Stomach smooth muscle (tissue), 2 donors: ENCODE measurements around the gene MEF2C.

Source experiments
- H3K27ac ChIP-seq: one replicate; pipeline ENCODE4 v1.7.0; 2013; ENCODE audit warnings: mild to moderate bottlenecking, low read length, inconsistent platforms
- H3K27me3 ChIP-seq, 2 donors: one replicate each; pipeline ENCODE4 v1.7.0; 2013; ENCODE audit warnings: low read length in 2 of 2; ENCODE audit not compliant: insufficient read depth in 2 of 2, control insufficient read depth in 1 of 2
- H3K36me3 ChIP-seq, 2 donors: one replicate each; pipeline ENCODE4 v1.7.0; 2013; ENCODE audit warnings: low read length in 2 of 2; ENCODE audit not compliant: control insufficient read depth in 2 of 2, insufficient read depth in 2 of 2
- H3K4me1 ChIP-seq: one replicate; pipeline ENCODE4 v1.7.0; 2013; ENCODE audit warnings: low read length; ENCODE audit not compliant: control insufficient read depth, insufficient read depth
- H3K4me3 ChIP-seq, 2 donors: one replicate each; pipeline ENCODE4 v1.7.0; 2013; ENCODE audit warnings: low read length in 2 of 2
- H3K9ac ChIP-seq, 2 donors: one replicate each; pipeline ENCODE4 v1.7.0; 2013; ENCODE audit warnings: low read length in 2 of 2, mild to moderate bottlenecking in 1 of 2
- H3K9me3 ChIP-seq, 2 donors: one replicate each; pipeline ENCODE4 v1.7.0; 2013; ENCODE audit warnings: low read length in 2 of 2; ENCODE audit not compliant: control insufficient read depth in 2 of 2
- donor health status: healthy.
- donor health status: Pancreatic carcinoma.

Gene MEF2C

DNA sequence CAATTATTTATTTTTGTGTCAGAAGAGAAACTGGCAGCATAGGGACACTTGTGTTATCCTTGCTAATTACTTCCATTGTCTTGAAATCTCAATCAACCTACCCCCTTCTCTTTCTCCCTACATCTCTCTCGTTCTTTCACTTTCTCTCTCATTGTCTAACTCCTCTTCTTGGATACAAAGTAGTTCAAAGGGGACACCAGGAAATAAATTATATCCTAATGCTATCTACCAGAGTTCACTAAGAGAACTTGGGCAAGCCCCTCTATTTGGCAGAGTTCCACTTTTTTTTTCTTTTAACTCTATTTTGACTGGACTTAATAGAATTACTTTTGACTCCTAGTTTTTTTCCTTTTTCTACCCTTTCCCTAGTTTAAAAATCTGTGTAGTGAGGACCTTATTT is 102.2 kb downstream of the MEF2C start:
- Histone ChIP-seq H3K27me3 (no peaks in the 10 kb centered on the region), H3K4me1 (no peaks in the 10 kb centered on the region), H3K9me3 (no peaks in the 10 kb centered on the region), H3K27ac (no peak overlapping the region), H3K36me3 (no peaks in the 10 kb centered on the region), H3K4me3 (no peak overlapping the region), H3K9ac (no peak overlapping the region)

DNA sequence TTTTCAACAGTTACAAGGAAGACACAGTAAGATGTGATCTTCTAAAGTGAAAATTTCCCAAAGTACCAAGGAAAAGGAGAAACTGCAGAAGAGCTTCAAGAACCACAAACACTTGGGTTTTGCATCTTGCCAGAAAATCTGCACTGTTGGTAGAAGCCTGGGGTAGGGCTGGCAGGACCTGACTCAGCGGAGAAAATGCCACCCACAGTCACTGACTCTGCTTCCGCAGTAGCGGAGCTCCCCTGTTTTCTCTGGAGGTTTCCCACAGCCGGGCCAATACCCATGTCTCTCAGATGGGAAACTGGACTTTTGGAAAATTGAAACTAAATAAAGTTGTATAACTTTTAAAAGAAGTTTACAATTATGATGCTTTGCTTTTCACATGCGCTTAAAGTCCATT is 104.2 kb downstream of the MEF2C start:
- H3K4me3 ChIP-seq, result no peak overlapping the region
- H3K4me1 ChIP-seq, result no peaks in the 10 kb centered on the region
- H3K9ac ChIP-seq, result no peak overlapping the region
- H3K9me3 ChIP-seq, result no peaks in the 10 kb centered on the region
- H3K27ac ChIP-seq, result no peak overlapping the region
- H3K27me3 ChIP-seq, result no peaks in the 10 kb centered on the region
- H3K36me3 ChIP-seq, result peaks cover 0 to 2% of the 10 kb centered on the region in 2 donors

DNA sequence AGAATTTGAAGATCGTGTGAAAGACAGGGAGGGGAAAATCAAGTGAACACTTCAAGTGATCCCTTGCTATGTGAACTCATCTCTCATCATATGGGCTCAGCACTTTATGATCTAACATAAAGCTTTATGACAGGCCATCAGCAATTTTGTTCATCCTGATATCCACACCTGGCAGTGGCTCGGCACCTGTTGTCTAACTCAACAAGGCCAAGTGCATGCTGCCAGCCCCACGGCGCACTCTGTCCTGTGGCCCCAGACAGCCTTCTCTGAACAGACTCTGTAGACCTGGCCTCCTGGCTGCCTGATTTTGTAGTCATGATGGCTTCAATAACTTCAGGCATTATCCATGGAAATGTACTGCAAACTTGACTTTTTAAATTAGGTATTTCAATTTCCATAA is 106.3 kb downstream of the MEF2C start:
- Histone ChIP-seq H3K4me1 (no peaks in the 10 kb centered on the region), H3K27me3 (no peaks in the 10 kb centered on the region), H3K4me3 (no peak overlapping the region), H3K9me3 (no peaks in the 10 kb centered on the region), H3K36me3 (peaks cover 2 to 3% of the 10 kb centered on the region in 2 donors), H3K27ac (no peak overlapping the region), H3K9ac (no peak overlapping the region)

DNA sequence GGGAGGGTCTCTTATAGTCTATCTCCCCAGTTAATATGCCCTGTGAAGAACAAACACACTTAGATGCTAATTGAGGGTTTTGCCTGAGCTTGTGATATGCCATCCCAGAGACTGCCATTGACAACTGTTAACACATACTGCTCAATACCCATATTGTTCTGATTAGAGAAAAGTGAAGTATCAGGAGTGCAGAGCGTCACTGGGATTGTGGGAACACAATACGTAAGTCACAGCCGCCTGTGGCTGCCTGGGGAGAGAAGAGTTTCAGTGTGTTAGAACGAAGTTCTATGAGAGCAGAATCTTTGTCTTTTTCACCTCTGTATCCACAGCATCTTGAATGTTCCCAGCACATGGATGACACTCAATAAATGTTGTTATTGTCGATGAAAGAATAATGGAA is 110.2 kb downstream of the MEF2C start:
- Histone ChIP-seq H3K36me3 (peaks cover 4% of the 10 kb centered on the region in 2 donors), H3K9me3 (no peaks in the 10 kb centered on the region), H3K4me1 (no peaks in the 10 kb centered on the region), H3K27ac (no peak overlapping the region), H3K9ac (no peak overlapping the region), H3K4me3 (no peak overlapping the region), H3K27me3 (no peaks in the 10 kb centered on the region)

DNA sequence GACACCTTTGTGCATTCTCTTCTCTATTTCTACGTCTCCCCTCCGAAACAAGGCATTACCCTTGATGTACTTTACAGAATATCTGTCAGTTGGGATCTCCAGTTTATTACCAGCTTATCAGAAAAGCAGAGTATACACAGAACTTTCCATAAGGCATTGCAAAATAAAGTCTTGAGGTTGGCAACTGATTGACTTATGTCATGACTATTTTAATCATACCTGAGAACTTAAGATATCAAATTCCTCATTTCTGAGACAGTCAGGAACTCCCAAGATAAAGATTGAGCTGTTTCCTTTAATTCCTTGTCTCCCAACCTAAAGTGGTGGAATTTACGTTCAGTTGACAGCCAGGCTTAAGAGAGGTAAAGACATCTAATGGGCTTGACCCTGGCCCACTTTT is 110.9 kb downstream of the MEF2C start:
- Histone ChIP-seq H3K36me3 (peaks cover 4% of the 10 kb centered on the region in 2 donors), H3K4me1 (no peaks in the 10 kb centered on the region), H3K9ac (no peak overlapping the region), H3K4me3 (no peak overlapping the region), H3K9me3 (no peaks in the 10 kb centered on the region), H3K27ac (no peak overlapping the region), H3K27me3 (no peaks in the 10 kb centered on the region)

DNA sequence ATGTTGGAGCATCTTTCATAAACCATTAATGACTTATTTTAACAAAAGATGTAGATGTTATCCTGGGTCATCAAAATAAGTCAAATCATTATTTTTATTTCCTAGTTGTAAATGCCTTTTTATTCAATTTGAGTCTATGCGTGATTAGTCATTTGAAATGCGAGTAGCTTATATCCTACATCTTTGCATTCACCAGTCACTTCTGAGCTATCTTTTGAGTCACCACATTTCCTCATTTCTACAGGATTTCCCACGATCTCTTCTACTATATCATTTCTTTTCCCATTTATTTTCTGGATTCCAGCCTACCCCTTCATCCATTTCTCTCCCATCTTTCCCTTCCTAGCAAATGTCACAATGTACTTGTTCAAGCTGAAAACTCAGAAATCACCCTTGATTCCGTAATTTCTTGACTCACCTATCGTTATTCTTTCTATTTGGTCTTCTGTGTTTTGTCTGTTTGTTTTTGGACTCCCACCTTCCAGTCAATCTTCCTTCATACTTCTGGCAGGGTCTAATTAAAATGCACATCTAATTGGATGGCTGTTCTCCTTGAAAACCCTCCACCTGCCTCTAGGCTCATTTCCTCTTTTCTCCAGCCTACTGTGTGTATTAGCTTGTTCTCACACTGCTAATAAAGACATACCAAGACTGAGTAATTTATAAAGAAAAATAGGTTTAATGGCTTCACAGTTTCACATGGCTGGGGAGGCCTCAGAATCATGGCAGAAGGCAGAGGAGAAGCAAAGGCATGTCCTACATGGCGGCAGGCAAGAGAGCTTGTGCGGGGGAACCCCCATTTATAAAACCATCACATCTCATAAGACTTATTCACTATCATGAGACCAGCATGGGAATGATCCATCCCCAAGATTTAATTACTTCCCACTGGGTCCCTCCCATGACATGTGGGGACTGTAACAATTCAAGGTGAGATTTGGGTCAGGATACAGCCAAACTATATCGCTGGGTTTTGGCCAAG is 112.4 kb downstream of the MEF2C start:
- Histone ChIP-seq H3K9ac (no peak overlapping the region), H3K27ac (no peak overlapping the region)

DNA sequence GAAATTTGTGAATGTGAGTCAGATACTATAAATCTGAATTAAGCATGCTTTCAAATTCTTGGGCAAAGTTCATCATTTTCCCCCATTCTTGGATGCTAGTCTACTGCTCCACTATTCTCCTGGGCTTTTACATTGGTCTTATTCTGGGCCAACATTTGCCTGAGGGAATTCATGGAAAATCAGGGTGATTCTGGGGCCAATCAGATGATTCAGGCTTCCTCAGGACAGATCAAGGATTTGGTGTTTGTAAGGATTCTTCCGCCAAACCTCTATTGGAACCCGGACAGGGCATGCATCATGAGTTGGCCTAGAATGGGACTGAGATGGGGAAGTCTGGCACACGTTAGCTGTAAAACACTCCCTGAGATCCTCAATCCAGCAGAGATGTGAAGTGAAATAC is 113.8 kb downstream of the MEF2C start:
- Histone ChIP-seq H3K27me3 (no peaks in the 10 kb centered on the region), H3K27ac (no peak overlapping the region), H3K9me3 (no peaks in the 10 kb centered on the region), H3K4me3 (no peak overlapping the region), H3K4me1 (no peaks in the 10 kb centered on the region), H3K36me3 (peaks cover 2 to 4% of the 10 kb centered on the region in 2 donors), H3K9ac (no peak overlapping the region)

More for the DNA sequence above, 112.4 kb downstream of the MEF2C start:
- Histone ChIP-seq H3K36me3 (peaks cover 4% of the 10 kb centered on the region in 2 donors), H3K9me3 (no peaks in the 10 kb centered on the region), H3K27me3 (no peaks in the 10 kb centered on the region), H3K4me3 (no peak overlapping the region), H3K4me1 (no peaks in the 10 kb centered on the region)

DNA sequence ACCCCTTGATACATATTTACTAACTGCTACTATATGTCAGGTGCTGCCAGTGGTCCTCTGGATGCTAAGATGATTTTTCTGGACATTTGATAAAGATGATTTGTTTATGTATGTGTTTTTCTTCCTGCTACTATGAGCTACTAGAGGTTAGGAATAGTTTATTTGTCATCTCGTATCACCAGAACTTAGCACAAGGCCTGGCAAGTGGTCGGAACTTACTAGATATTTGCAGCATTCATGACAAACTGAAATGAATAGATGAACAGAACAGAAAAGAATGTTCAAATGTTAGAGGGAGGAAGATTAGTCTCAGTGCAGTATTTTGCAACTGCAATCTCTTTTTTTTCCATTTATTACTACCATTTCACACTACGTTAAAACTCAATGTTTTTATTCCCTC is 114.6 kb downstream of the MEF2C start:
- H3K27ac ChIP-seq, result no peak overlapping the region
- peaks cover 2 to 4% of the 10 kb centered on the region in 2 donors for H3K36me3 ChIP-seq

DNA sequence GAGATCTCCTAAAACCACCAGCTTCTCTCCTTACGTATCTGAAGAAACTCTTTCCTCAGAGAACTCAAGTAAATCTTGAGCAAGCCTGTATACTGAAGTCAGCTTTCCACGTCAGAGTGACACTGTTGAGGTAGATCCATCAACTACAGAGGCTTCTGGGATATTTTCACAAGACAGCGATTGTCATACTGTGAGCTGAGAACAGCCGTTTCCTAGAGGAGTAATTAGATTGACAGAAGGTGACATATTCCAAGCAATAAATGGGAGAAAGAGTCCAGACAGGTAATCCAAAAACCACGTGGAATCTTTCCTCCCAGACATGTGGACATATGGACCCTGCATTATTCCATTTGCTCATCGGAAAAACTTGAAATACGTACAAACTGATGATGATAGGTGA is 117.2 kb downstream of the MEF2C start:
- Histone ChIP-seq H3K4me3 (no peak overlapping the region), H3K9me3 (no peaks in the 10 kb centered on the region), H3K27ac (no peak overlapping the region), H3K9ac (no peak overlapping the region), H3K27me3 (no peaks in the 10 kb centered on the region), H3K36me3 (peaks cover 0 to 4% of the 10 kb centered on the region in 2 donors), H3K4me1 (no peaks in the 10 kb centered on the region)

More for the DNA sequence above, 114.6 kb downstream of the MEF2C start:
- H3K9ac ChIP-seq, result no peak overlapping the region
- no peaks in the 10 kb centered on the region for H3K9me3 ChIP-seq
- H3K4me1 ChIP-seq, result no peaks in the 10 kb centered on the region
- H3K4me3 ChIP-seq, result no peak overlapping the region
- no peaks in the 10 kb centered on the region for H3K27me3 ChIP-seq

DNA sequence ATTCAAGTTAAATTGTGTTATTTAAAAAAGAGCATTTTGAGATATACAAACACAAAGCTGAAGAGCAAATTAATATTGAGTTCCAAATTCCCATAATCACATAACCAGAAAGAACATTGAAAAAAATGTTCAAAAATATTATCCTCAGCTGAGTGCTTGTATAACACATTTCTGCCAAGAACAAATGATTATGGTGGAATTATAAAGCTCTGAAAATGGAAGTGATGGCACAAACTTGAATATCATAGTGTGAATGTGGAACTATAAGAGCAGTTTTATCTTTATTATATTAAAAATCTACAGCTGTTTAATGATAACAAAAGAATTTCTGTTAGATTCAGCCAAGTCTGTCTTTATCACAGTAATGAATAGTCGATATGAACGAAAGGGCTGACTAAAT is 117.8 kb downstream of the MEF2C start:
- H3K9ac ChIP-seq, result no peak overlapping the region
- no peaks in the 10 kb centered on the region for H3K9me3 ChIP-seq
- H3K4me1 ChIP-seq, result no peaks in the 10 kb centered on the region
- H3K27me3 ChIP-seq, result no peaks in the 10 kb centered on the region
- peaks cover 4 to 5% of the 10 kb centered on the region in 2 donors for H3K36me3 ChIP-seq
- H3K27ac ChIP-seq, result no peak overlapping the region
- no peak overlapping the region for H3K4me3 ChIP-seq

DNA sequence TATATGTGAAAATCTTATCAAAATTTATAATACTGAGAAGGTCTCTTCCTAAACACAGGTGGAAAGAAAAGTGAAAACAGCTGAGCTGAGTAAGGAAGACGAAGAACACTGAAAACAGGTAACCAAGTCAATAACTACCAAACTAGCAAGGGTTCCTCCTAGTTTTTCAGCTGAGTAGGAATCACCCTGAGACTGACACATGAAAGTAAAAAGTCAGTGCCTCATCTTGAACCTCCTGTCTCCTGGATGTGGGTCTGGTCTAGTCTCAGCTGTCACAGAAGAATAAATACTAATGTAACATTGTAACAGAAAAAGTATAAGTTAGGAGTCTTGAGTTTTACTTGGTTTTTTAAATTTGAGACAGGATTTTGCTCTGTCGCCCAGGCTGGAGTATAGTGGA is 121.0 kb downstream of the MEF2C start:
- no peaks in the 10 kb centered on the region for H3K4me1 ChIP-seq
- peaks cover 6 to 9% of the 10 kb centered on the region in 2 donors for H3K36me3 ChIP-seq
- no peaks in the 10 kb centered on the region for H3K9me3 ChIP-seq
- H3K4me3 ChIP-seq, result no peak overlapping the region
- H3K27me3 ChIP-seq, result no peaks in the 10 kb centered on the region
- H3K27ac ChIP-seq, result no peak overlapping the region
- no peak overlapping the region for H3K9ac ChIP-seq
